NCI-H460 (cell line): ENCODE results near the gene SLC22A15. TPM values are rescaled to one million over a fixed set of nuclear protein-coding genes. Genes with fewer than 3 reads are reported as not detected.
A peak's percentile ranks its signal among the peaks of the same experiment; 100 is the strongest.
"Not testable (repeated sequence)": the region's sequence is repeated elsewhere in the genome, so short reads cannot be mapped to it uniquely, and the experiment has no call there.

Experiments used
- DNase-seq: peaks from one replicate; pipeline ENCODE4 v3.0.0-alpha.2; 2016; ENCODE audit warnings: low read depth; ENCODE audit errors: extremely low read depth
- total RNA-seq: library from RNA; depleted of rRNA; stranded (reverse); fragments of >200 nt; shearing (Covaris generic); gene quantifications from 2 replicates; pipeline ENCODE4 v1.2.3, GENCODE V29; 2014

Gene SLC22A15
- total RNA-seq, 1 experiment from 2014 or later = 0.42 TPM

DNA sequence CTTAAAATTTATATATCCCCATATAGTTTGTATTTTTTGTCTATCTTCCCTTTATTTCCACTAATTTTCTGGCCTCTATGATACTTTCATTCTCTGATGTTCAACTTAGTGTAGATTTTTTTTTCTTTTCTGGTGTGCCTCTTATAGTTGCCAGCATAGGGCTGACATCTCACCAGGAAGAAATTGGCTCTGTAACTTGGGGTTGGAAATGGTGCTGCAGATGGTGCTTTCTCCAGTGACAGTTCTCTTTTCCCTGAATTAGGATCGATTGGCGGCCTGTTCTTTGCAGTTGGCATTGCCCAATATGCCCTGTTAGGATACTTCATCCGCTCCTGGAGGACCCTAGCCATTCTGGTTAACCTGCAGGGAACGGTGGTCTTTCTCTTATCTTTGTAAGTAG, 50.3 kb downstream of the SLC22A15 start:
- DNase-seq = no peak

DNA sequence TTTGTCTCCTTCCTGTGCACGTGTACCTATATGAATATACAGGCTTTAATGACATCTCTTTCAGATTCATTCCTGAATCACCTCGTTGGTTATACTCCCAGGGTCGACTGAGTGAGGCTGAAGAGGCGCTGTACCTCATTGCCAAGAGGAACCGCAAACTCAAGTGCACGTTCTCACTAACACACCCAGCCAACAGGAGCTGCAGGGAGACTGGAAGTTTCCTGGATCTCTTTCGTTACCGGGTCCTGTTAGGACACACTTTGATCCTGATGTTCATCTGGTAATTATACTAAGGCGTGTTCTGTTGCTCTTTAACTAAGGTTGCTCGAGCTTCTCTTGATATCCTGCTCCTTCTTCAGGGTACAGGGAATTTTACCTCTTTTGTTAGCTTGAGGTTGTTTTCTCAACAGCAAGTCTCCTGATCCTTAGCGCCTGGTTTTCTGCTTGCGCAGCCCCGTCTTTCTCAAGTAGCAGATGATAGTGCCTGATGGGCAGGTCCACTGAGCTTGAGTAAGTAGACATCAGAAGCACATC, 55.1 kb downstream of the SLC22A15 start:
- DNase-seq = no peak

DNA sequence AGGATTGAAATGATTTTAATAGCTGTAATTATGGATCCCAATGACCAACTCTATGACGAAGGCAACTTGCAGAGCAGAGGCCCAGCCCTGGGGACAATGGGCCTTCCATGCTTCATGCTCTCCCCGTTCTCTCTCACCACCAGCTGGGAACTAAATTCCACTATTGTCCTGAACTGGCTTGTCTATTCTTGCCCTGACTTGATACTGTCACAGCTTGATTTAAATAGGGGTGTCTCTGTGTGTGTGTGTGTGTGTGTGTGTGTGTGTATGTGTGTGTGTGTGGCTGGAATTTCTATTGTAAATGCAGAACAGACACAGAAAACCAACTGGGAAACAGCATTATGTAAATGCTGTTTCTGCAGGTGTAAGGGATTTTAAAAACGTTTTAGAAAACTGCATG, 57.0 kb downstream of the SLC22A15 start:
- DNase-seq = no peak

DNA sequence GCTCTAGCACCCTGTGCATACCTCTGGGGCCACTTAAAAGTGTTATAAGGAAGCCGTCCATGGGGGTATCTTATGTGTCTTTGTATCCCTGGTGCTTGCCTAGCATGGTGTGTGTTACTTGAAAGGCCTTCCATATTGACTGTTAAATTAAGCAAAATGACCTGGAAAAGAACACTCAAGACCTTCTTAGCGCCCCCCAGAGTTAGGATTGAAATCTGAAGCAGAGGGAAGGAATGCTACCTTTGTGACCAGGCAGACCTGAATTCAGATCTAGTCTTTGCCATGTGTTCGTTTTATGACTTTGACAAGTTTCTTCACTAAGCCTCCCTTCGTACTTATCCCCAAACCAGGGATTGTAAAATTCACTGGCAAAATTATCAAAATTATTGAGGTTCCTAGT, 59.9 kb downstream of the SLC22A15 start:
- no peak for DNase-seq

DNA sequence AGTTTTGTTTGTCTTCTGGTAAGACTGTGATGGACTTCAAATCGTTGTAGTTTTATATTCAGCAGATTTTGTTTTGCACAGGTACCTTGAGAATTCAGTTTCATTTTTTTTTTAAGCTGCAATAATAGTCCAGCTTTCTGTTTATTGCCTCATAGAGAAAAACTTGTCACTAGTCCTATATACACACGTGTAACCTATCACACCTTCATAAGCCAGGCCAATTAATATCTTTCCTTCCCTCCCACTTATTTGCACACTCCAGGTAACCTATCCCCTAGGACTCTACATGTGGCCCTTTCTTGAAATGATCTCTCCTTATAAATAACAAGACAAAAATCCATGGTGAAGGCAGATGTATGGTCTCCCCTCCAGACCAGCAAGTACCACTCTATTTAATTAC, 62.4 kb downstream of the SLC22A15 start:
- no peak for DNase-seq

DNA sequence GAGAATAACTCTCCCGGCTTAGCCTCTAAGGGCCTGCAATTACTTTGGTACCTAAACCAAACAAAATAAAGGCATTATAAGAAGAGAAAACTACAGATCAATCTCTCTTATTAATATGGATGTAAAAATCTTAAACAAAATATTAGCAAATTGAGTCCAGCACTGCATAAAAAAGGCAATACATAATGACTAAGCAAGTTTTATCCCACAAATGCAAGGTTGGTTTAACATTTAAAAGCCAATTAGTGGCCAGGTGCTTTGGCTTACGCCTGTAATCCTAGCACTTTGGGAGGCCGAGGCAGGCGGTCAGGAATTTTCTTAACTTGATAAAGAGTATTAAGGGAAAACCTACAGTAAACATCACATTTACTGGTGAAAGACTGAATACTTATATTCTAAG, 67.8 kb downstream of the SLC22A15 start:
- DNase-seq = no peak

DNA sequence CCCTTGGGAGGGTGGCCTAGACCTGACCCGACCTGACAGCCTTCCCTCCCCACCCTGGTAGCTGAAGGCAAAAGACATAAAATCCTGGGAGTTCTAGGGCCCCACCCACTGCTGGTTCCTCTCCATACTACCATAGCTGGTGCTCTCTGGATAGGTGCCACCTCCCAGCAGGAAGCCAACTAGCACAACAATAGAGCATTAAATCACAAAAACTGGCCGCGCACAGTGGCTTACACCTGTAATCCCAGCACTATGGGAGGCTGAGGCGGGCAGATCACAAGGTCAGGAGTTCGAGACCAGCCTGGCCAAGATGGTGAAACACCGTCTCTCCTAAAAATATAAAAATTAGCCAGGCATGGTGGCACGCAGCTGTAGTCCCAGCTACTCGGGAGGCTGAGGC, 70.6 kb downstream of the SLC22A15 start:
- not testable (repeated sequence) for DNase-seq

DNA sequence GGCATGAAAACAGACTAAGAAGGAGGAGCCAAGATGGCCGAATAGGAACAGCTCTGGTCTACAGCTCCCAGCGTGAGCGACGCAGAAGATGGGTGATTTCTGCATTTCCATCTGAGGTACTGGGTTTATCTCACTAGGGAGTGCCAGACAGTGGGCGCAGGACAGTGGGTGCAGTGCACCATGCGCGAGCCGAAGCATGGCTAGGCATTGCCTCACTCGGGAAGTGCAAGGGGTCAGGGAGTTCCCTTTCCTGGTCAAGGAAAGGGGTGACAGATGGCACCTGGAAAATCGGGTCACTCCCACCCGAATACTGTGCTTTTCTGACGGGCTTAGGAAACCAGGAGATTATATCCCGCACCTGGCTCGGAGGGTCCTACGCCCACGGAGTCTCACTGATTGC, 75.6 kb downstream of the SLC22A15 start:
- not testable (repeated sequence) for DNase-seq

DNA sequence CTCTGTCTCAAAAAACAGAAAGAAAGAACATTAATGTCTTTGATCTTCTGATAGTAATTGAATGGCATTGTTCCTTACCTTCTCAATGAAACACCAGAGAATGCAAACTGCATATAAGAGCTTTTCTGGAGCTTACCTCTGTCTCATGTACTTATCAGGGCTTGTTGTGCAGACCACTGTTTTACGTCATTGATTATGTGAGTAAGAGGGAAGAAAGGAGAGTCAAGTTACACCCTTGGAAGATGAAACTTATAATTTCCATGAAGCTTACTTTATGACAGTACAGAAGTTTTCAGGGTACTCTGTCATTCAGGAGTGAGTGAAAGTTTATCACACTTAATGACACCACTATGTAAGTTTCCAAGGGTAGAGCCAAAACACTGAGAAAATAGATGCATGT, 85.9 kb downstream of the SLC22A15 start:
- no peak for DNase-seq

DNA sequence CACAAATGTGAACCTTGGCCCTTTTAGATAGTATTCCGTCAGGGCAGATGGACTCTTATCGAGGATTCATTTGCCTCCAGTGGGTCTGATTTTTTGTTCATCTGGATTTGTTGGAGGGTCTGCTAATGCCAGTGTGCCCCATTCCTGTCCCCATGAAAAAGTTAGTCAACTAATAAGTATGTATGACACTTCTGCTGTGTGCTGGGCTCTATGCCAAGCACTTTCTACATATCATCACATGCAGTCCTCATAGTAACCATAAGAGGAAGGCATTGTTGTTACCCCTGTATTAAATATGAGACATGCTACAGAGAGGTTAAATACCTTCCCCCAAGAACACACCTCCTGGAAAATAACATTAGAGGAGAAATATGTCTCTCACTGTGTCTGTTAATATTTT, 88.3 kb downstream of the SLC22A15 start:
- DNase-seq = no peak

DNA sequence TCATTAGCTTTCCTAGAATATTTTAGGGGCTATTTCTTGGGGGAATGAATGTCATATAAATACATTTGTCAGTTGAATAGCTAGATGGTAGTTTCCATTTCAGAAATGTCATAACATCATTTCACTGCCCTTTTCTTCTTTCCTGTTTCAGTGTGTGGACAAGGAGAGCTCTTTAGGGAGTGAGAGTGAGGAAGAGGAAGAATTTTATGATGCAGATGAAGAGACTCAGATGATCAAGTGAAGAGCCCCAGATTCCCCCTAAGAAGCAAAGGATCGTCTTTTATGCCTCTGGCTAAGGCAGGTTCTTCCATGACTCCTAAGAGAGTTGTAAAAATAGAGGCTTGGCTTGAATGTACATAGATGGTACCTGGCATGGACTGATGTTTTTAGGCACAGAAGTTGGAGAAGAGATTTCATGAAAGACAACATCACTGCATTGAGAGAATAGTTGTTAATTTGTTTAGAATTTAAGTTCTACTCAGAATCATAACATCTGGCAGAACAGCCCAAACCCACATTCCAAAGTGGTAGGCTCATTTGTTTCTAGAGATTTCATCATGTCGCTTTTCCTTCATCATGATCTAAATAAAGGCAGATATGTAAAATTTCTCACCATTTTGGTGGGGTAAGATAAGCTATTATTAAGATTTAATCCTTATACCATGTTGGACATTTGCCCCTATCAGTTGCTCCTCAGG, 90.7 kb downstream of the SLC22A15 start:
- peak; percentile 12 for DNase-seq

DNA sequence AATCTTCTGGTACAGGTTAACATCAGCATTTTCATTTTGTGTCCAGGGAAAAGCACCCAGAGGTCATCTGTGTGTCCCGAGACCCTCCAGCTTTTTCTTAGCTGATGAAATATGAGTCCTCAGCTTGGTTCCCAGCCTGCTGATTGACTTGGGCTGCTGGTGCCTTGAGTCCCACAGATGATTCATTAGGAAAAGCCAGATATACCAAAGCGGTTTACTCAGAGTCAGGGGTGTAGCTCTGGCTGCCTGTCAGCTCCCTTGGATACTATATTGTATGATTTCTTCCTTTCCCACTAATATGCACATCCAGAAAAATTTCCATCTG, 91.2 kb downstream of the SLC22A15 start:
- no peak for DNase-seq

DNA sequence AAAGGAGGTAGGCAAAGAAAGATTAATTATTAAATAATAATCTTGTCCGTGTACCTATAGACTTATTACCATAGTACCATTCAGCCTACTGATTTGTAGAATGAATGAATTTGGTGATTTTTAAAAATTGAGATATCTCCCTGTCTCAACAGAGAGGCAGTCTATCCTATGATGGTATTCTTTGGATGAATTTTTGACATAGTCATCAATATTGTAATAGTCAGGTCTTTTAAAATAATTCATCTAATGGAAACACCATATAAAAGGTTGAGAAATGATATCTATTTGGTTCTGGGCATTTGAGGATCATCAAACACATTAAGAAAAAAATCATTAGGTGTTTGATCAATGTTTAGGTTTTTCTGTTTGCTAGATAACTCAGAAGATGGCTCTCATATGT, 99.3 kb downstream of the SLC22A15 start:
- no peak for DNase-seq

DNA sequence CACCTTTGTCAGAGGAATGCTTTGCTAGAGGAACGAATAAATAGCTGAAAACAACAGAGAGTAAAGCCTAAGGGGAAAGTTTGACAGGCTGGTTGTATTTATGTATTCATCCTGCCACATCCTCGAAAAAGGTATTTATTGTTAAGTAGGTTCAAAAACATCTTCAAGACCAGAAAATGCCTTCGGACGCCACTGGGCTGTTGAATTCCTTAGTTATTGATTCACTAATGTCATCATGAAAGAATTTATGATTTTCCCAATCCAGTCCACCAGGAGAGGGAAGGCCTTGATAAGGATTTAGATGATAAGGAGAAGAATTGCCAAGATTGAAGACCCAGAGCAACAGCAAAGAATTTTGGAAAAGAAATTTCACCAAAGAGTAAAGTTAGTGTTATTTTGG, 99.7 kb downstream of the SLC22A15 start:
- no peak for DNase-seq

DNA sequence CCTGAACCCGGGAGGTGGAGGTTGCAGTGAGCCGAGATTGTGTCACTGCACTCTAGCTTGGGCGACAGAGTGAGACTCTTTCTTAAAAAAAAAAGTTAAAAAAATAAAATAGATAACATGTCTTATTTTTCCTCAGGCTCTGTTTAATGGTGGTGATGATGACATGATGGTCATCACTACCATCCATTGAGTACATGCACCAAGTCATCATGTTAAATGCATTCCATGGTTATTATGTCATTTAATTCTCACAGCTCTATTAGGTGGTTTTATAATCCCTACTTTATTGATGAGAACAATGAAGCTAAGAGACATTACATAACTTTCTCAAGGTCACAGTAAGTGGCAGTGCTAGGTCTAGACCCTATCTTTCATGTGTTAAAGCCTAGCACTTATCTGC, 100.5 kb downstream of the SLC22A15 start:
- DNase-seq = no peak

DNA sequence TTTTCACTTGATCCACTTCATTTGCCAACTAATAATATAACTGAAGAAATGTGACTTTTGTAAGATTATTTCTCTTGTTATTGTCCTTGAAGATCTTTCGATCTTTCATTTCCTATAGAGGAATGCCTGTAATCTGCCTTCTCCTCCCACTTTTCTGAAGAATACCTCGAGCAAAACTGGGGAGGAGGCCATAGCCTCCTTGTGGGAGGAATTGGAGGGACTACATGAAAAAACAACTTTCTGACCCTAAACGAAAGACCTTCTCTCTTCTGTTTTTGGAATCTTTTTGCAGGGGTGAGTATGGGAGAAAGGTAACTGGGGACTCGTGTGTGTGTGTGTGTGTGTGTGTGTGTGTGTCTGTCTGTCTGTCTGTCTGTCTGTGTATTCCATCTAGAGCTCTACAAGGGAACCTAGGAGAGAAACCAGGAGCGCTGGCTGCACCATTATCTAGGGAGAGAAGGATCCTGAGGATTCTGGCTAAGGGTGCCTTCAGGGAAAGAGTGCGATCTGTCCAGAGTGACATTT, 102.4 kb downstream of the SLC22A15 start:
- no peak for DNase-seq

DNA sequence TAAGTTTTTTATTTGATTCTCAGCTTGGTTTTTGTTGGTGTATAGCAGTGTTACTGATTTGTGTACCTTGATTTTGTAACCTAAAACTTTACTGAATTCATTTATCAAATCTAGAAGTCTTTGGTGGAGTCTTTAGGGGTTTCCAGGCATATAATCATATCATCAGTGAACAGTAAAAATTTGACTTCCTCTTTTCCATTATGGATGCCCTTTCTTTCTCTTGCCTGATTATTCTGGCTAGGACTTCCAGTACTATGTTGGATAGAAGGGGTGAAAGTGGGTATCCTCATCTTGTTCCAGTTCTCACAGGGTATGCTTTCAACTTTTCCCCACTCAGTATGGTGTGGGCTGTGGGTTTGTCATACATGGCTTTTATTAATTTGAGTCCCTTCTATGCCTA, 111.3 kb downstream of the SLC22A15 start:
- no peak for DNase-seq

DNA sequence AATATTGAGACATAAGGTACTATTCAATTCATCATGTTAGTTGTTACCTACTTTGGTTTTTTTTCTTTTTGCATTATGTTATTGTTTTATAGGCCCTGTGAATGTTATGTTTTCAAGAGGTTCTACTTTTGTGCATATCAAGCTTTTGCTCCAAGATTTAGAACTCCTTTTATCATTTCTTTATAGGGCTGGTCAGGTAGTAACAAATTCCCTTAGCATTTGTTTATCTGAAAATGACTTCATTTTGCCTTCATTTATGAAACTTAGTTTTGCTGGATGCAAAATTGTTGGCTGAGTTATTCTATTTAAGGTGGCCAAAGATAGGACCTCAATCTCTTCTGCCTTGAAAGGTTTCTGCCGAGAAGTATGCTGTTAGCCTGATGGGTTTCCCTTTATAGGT, 113.6 kb downstream of the SLC22A15 start:
- DNase-seq = no peak

DNA sequence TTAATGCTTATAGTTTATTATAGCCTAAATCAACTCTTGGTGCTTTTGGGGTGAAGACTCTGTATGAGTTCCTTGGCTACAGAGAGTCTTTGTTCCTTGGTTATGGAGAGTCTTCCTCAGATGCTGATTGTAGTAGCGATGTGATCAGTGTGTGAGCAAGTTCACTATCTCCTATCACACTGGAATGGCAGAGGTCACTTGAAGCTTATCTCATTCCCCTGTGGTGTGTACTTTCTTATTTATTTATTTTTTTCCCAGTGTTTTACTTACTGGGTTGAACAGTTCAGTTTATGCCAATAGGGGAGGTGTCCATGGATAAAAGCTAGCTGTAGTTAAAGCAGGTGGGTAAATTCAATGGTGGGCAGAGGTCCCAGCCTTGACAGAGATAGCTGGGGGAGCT, 114.8 kb downstream of the SLC22A15 start:
- no peak for DNase-seq

DNA sequence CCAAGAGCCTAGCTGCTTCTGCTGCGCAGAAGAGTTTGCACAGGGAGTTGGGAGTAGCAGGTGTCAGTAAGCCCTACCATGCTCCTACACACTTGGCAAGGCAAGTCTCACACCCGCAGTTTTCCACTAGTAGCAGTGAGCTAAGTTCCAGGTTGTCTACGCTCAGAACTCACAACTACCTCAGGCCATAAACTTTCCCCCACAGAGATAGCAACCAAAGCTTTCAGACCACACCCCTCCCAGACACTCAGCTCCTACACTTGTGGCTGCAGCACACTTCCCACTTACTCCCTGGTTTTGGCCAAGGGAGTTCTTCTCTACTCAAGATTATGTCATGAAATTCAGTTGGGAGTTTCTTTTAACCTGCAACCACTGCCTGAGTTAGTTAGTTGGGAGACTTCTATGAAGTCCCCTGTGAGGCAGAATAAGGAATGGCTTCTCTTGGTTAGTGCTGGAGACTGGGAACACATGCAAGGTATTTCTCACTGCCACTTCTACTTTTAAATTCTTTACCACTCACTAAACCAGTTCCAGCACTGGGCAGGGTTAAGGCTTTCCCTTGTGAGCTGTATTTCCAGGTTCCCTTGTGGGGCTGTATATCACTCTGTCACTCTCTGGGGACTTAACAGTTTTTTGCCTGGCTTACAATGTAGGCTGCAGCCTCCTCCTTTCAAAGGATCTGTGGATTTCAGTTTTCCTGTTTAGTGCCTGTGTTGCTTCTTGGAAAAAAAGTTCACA, 116.6 kb downstream of the SLC22A15 start:
- no peak for DNase-seq

DNA sequence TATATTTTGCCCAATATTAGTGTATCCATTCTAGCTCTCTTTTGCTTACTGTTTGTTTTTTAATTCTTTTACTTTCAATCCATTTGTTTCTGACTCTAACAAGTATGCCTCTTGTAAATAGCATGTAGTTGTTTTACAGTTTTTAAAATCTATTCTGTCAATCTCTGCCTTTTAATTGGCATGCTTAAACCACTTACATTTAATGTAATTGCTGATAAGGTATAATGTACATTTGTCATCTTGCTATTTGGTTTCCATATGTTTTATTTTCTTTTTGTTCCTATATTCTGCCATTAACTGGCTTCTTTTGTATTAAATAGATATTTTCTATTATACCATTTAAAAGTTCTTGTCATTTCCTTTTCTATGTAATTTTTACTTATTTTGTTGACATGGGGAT, 118.7 kb downstream of the SLC22A15 start:
- DNase-seq = no peak

DNA sequence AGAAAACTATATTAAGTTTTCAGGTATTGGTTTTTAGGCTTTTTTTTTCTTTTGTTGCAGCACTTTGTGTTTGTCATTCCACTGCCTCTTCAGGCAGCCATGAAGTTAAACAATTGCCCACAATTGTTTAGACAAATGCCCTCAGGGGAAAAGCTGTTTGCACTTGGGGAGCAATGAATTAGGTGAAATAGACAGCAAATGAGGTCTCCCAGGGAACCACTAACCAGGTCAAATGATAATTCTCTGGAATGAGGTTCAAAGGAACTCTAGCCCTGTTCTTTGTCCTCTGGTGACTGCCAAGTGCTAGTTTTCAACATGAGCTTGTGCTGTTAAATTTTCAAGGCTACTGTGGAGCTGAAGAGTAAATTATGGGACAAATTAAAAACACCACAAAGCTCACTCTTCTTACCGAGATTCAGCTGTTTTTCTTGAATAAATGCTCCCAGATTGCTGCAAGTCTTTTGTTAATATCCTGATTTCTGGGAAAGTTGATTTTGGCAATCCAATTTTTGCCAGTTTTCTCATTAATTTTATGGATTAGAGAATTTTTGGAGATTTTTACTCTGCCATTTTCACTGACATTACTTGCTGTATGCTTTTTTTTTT, 119.8 kb downstream of the SLC22A15 start:
- no peak for DNase-seq
